IMR-90 (cell line): ENCODE data around the gene TGFA. TPM values are rescaled to one million over a fixed set of nuclear protein-coding genes. Genes with fewer than 3 reads are reported as not detected.

ENCODE experiments used
- ATAC-seq: fragments of 200-7000 bp; cut with Tn5 transposase; 2 replicates; pipeline ENCODE4 v1.9.1; 2020; ENCODE audit warnings: low read depth, mild to moderate bottlenecking, moderate library complexity
- BruUV-seq: library from RNA; stranded (reverse); fragments of 400-500 nt; replicated peaks from 2 replicates; lab custom pipeline; 2021; lab: Mats Ljungman, UMichigan
- CTCF ChIA-PET: fragments of 300-600 bp; formaldehyde crosslinking; extraction: SDS; loops from one replicate; lab custom pipeline; 2021; ENCODE audit warnings: antibody characterized with exemption; lab: Yijun Ruan, JAX
- POLR2A ChIA-PET: fragments of 300-600 bp; sonication (Branson Sonifier 250); formaldehyde crosslinking; loops from one replicate; lab custom pipeline; 2022; ENCODE audit warnings: antibody characterized with exemption; ENCODE audit not compliant: unreplicated experiment; lab: Charles Lee
- DNase-seq: peaks from one replicate; pipeline ENCODE4 v3.0.0; 2013
- H2AFZ ChIP-seq: replicated peaks from 2 replicates; pipeline ENCODE3; 2013; ENCODE audit warnings: low read length, mild to moderate bottlenecking; ENCODE audit not compliant: poor library complexity
- H2AK5ac ChIP-seq: 2 replicates; pipeline ENCODE4 v1.6.1; 2013; ENCODE audit warnings: low read depth, low read length, inconsistent platforms
- H2AK9ac ChIP-seq: replicated peaks from 2 replicates; pipeline ENCODE3; 2013; ENCODE audit warnings: mild to moderate bottlenecking, low read depth, low read length, moderate library complexity; ENCODE audit not compliant: poor library complexity
- H2BK120ac ChIP-seq: 2 replicates; pipeline ENCODE4 v1.6.1; 2013; ENCODE audit warnings: low read depth, low read length, inconsistent platforms
- H2BK15ac ChIP-seq: 3 replicates; pipeline ENCODE4 v1.6.1; 2013; ENCODE audit warnings: low read depth, low read length, inconsistent platforms
- H2BK20ac ChIP-seq: 2 replicates; pipeline ENCODE4 v1.6.1; 2013; ENCODE audit warnings: low read depth, mild to moderate bottlenecking, inconsistent platforms, low read length, moderate library complexity
- H2BK5ac ChIP-seq: 2 replicates; pipeline ENCODE4 v1.6.1; 2013; ENCODE audit warnings: mild to moderate bottlenecking, low read depth, low read length, inconsistent platforms; ENCODE audit not compliant: poor library complexity, severe bottlenecking
- H3K14ac ChIP-seq: replicated peaks from 2 replicates; pipeline ENCODE4 v1.6.1; 2013; ENCODE audit warnings: low read depth, low read length, inconsistent platforms
- H3K18ac ChIP-seq: 2 replicates; pipeline ENCODE4 v1.6.1; 2013; ENCODE audit warnings: low read depth, low read length, control low read depth
- H3K23ac ChIP-seq: 2 replicates; pipeline ENCODE4 v1.6.1; 2013; ENCODE audit warnings: low read depth, low read length, inconsistent platforms
- H3K27ac ChIP-seq: 2 replicates; pipeline ENCODE4 v1.5.1; 2013; ENCODE audit warnings: mild to moderate bottlenecking, control low read depth, low read length; ENCODE audit not compliant: insufficient read depth
- H3K27me3 ChIP-seq: 2 replicates; pipeline ENCODE4 v1.6.1; 2013; ENCODE audit warnings: low read length; ENCODE audit not compliant: control insufficient read depth, insufficient read depth
- H3K36me3 ChIP-seq: 2 replicates; pipeline ENCODE4 v1.6.1; 2013; ENCODE audit warnings: low read length, mixed read lengths; ENCODE audit not compliant: control insufficient read depth, insufficient read depth
- H3K4ac ChIP-seq: 2 replicates; pipeline ENCODE4 v1.6.1; 2013; ENCODE audit warnings: low read depth, low read length, inconsistent platforms
- H3K4me1 ChIP-seq: 2 replicates; pipeline ENCODE4 v1.6.1; 2013; ENCODE audit warnings: low read length, mixed read lengths; ENCODE audit not compliant: control insufficient read depth, insufficient read depth
- H3K4me2 ChIP-seq: 2 replicates; pipeline ENCODE4 v1.6.1; 2013; ENCODE audit warnings: low read depth, mild to moderate bottlenecking, control low read depth, low read length, moderate library complexity
- H3K4me3 ChIP-seq: 2 replicates; pipeline ENCODE4 v1.5.1; 2013; ENCODE audit warnings: low read depth, mild to moderate bottlenecking, control low read depth, low read length, moderate library complexity; ENCODE audit not compliant: insufficient read depth
- H3K56ac ChIP-seq: 2 replicates; pipeline ENCODE4 v1.6.1; 2013; ENCODE audit warnings: low read length, inconsistent platforms; ENCODE audit not compliant: insufficient read depth; ENCODE audit errors: extremely low read depth
- H3K79me1 ChIP-seq, 2 experiments: 2 replicates each; pipeline ENCODE4 v1.6.1; 2013; ENCODE audit warnings: low read length in 2 of 2, inconsistent platforms in 1 of 2, low read depth in 1 of 2
- H3K9ac ChIP-seq: 2 replicates; pipeline ENCODE4 v1.6.1; 2013; ENCODE audit warnings: low read depth, low read length, control low read depth
- H3K9me1 ChIP-seq: 2 replicates; pipeline ENCODE4 v1.6.1; 2013; ENCODE audit warnings: low read length, inconsistent platforms; ENCODE audit not compliant: insufficient read depth
- H3K9me3 ChIP-seq: 2 replicates; pipeline ENCODE4 v1.6.1; 2013; ENCODE audit warnings: low read length; ENCODE audit not compliant: control insufficient read depth, insufficient read depth
- H4K20me1 ChIP-seq: 2 replicates; pipeline ENCODE4 v1.6.1; 2013; ENCODE audit warnings: low read length, inconsistent platforms; ENCODE audit not compliant: insufficient read depth
- H4K5ac ChIP-seq: 2 replicates; pipeline ENCODE4 v1.6.1; 2013; ENCODE audit warnings: mild to moderate bottlenecking, low read depth, low read length, control low read depth
- H4K8ac ChIP-seq, 2 experiments: 2 replicates each; pipeline ENCODE4 v1.6.1; 2013; ENCODE audit warnings: low read depth in 2 of 2, low read length in 2 of 2, control low read depth in 1 of 2, inconsistent platforms in 1 of 2
- H4K91ac ChIP-seq: 2 replicates; pipeline ENCODE4 v1.6.1; 2013; ENCODE audit warnings: low read depth, low read length, inconsistent platforms; ENCODE audit not compliant: insufficient read depth
- BHLHE40 ChIP-seq: fragments of 150-350 bp; IDR thresholded peaks from 2 replicates; pipeline ENCODE4 v1.6.1; 2016; ENCODE audit warnings: mild to moderate bottlenecking, low read depth, low read length
- CEBPB ChIP-seq: IDR thresholded peaks from 2 replicates; pipeline ENCODE4 v1.6.1; 2012; ENCODE audit warnings: low read depth, low read length, improper control_type of control experiment
- CHD1 ChIP-seq: IDR thresholded peaks from 2 replicates; pipeline ENCODE4 v1.6.1; 2012; ENCODE audit warnings: low read depth, low read length, improper control_type of control experiment
- ELK1 ChIP-seq: fragments of 150-350 bp; IDR thresholded peaks from 2 replicates; pipeline ENCODE4 v1.6.1; 2016; ENCODE audit warnings: low read depth, mild to moderate bottlenecking, low read length, moderate library complexity, borderline replicate concordance
- FOS ChIP-seq: fragments of 150-350 bp; IDR thresholded peaks from 2 replicates; pipeline ENCODE4 v1.6.1; 2016; ENCODE audit warnings: low read depth, low read length
- MAFK ChIP-seq: IDR thresholded peaks from 2 replicates; pipeline ENCODE4 v1.6.1; 2012; ENCODE audit warnings: low read depth, low read length, improper control_type of control experiment
- MAZ ChIP-seq: IDR thresholded peaks from 2 replicates; pipeline ENCODE4 v1.6.1; 2012; ENCODE audit warnings: low read depth, mild to moderate bottlenecking, low read length, improper control_type of control experiment, moderate library complexity, borderline replicate concordance
- MXI1 ChIP-seq: IDR thresholded peaks from 2 replicates; pipeline ENCODE4 v1.6.1; 2012; ENCODE audit warnings: low read depth, mild to moderate bottlenecking, low read length, moderate library complexity, borderline replicate concordance
- NFE2L2 ChIP-seq: fragments of 150-350 bp; IDR thresholded peaks from 2 replicates; pipeline ENCODE4 v1.6.1; 2016; ENCODE audit warnings: low read depth, mild to moderate bottlenecking, low read length
- POLR2A ChIP-seq: IDR thresholded peaks from 2 replicates; pipeline ENCODE4 v1.6.1; 2012; ENCODE audit warnings: mild to moderate bottlenecking, low read depth, low read length
- RAD21 ChIP-seq: IDR thresholded peaks from 2 replicates; pipeline ENCODE4 v1.6.1; 2012; ENCODE audit warnings: low read length, improper control_type of control experiment
- RCOR1 ChIP-seq: IDR thresholded peaks from 2 replicates; pipeline ENCODE4 v1.6.1; 2012; ENCODE audit warnings: mild to moderate bottlenecking, low read length, improper control_type of control experiment; ENCODE audit not compliant: insufficient replicate concordance
- RFX5 ChIP-seq: IDR thresholded peaks from 2 replicates; pipeline ENCODE4 v1.8.0; 2012; ENCODE audit warnings: low read depth, mild to moderate bottlenecking, low read length, moderate library complexity
- SMC3 ChIP-seq: fragments of 150-350 bp; IDR thresholded peaks from 2 replicates; pipeline ENCODE4 v1.6.1; 2016; ENCODE audit warnings: low read depth, mild to moderate bottlenecking, antibody characterized with exemption, low read length, moderate library complexity
- WGBS, 2 experiments: methylation state at CpG; one replicate each; pipeline versions ENCODE4 v1.1.5 to v1.1.7; 2013; ENCODE audit warnings: missing lambda C conversion rate in 2 of 2; ENCODE audit not compliant: insufficient read length in 1 of 2; ENCODE audit errors: extremely low coverage in 2 of 2; 5-methylcytosine and 5-hydroxymethylcytosine counted together
- dilution Hi-C: fragments of 300-500 bp; cut with HindIII; formaldehyde crosslinking; loops from one replicate; pipeline ENCODE4 v1.14.3; 2018; ENCODE audit warnings: low sequenced_read_pairs; ENCODE audit not compliant: unreplicated experiment
- in situ Hi-C: fragments of 300-500 bp; cut with MboI; formaldehyde crosslinking; loops from 3 replicates; pipeline ENCODE4 v1.14.3; 2019; ENCODE audit warnings: low sequenced_read_pairs, inconsistent platforms, mixed read lengths
- intact Hi-C: fragments of 100-400 bp; cut with micrococcal nuclease; formaldehyde crosslinking; loops from 2 replicates; pipeline ENCODE4 v1.10.0; 2022
- polyA plus RNA-seq, 3 experiments: library from polyadenylated mRNA; depleted of rRNA; stranded (reverse); fragments of >200 nt; gene quantifications; 2 replicates each; pipeline ENCODE4 v1.2.3, GENCODE V29; 2012; ENCODE audit warnings: low replicate concordance in 1 of 3
- total RNA-seq: library from RNA; depleted of rRNA; stranded (reverse); fragments of >200 nt; gene quantifications from 2 replicates; pipeline ENCODE4 v1.2.3, GENCODE V29; 2012
- TF ChIP-seq, protein P1 (sequence below): fragments of 150-350 bp; IDR thresholded peaks from 2 replicates; pipeline ENCODE4 v1.6.1; 2017; ENCODE audit warnings: mild to moderate bottlenecking, antibody characterized with exemption, low read length, low read depth
- TF ChIP-seq, protein P2 (sequence below): conservative IDR thresholded peaks from 2 replicates; pipeline ENCODE4 v1.5.1; 2012; ENCODE audit warnings: mild to moderate bottlenecking, low read depth, low read length, improper control_type of control experiment

The TGFA gene
- total and polyA plus RNA-seq, 2 of the 4 experiments (the other 2 are of a cell fraction) = not detected

DNA sequence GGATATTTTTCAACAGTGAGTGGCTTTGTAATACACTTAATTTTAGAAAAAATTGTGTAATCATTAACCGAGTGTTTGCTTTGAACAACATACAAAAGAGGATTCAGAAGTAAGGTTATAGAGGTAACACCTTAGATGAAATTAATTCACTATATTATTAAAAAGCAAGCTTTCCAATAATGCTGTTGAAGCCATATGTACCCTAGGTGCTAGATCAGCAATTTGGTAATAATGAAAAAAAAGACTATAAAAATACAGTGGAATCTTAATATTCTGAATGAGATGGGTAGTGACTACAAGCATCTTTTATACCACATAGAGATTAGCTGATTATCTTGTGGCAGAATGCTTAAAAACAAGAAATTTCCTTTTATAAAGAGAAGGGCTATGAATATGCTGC lies 136.6 kb downstream of the TGFA start:
- no peak for DNase-seq
- ChIA-PET POLR2A (no interaction called here), CTCF (no interaction called here)
- Histone ChIP-seq H3K27ac (no peak overlapping the region), H3K36me3 (no peaks in the 10 kb centered on the region), H3K9ac (no peak overlapping the region), H2BK20ac (no peak overlapping the region), H3K4me2 (no peak overlapping the region), H4K91ac (no peak overlapping the region), H3K56ac (no peak overlapping the region), H4K8ac (no peak overlapping the region), H3K27me3 (peaks cover 7% of the 10 kb centered on the region), H4K20me1 (no peaks in the 10 kb centered on the region), H3K14ac (no peak overlapping the region), H2AK5ac (no peak overlapping the region), H3K18ac (no peak overlapping the region), H3K4me3 (no peak overlapping the region), H4K5ac (no peak overlapping the region), H2BK15ac (no peak overlapping the region), H2BK5ac (no peak overlapping the region), H2BK120ac (no peak overlapping the region), H3K4ac (no peak overlapping the region), H2AFZ (no peak overlapping the region), H2AK9ac (no peak overlapping the region), H3K9me1 (no peaks in the 10 kb centered on the region), H3K23ac (no peak overlapping the region), H3K79me1 (no peaks in the 10 kb centered on the region), H3K4me1 (no peaks in the 10 kb centered on the region), H3K9me3 (no peaks in the 10 kb centered on the region)
- ATAC-seq = no peak
- intact Hi-C loops = no loop called here
- in situ Hi-C loops = no loop called here
- BruUV-seq = no TSS peak
- no CpG with 5 or more reads among the region's 1 CpG for WGBS, 2 experiments
- dilution Hi-C loops = no loop called here
- TF ChIP-seq FOS (no peak), CEBPB (no peak), CHD1 (no peak), NFE2L2 (no peak), ELK1 (no peak), POLR2A (no peak), MAZ (no peak), RAD21 (no peak), RCOR1 (no peak), SMC3 (no peak), MXI1 (no peak), RFX5 (no peak), BHLHE40 (no peak), MAFK (no peak)
- TF ChIP-seq, protein P1, sequence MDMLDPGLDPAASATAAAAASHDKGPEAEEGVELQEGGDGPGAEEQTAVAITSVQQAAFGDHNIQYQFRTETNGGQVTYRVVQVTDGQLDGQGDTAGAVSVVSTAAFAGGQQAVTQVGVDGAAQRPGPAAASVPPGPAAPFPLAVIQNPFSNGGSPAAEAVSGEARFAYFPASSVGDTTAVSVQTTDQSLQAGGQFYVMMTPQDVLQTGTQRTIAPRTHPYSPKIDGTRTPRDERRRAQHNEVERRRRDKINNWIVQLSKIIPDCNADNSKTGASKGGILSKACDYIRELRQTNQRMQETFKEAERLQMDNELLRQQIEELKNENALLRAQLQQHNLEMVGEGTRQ = no peak
- TF ChIP-seq, protein P2, sequence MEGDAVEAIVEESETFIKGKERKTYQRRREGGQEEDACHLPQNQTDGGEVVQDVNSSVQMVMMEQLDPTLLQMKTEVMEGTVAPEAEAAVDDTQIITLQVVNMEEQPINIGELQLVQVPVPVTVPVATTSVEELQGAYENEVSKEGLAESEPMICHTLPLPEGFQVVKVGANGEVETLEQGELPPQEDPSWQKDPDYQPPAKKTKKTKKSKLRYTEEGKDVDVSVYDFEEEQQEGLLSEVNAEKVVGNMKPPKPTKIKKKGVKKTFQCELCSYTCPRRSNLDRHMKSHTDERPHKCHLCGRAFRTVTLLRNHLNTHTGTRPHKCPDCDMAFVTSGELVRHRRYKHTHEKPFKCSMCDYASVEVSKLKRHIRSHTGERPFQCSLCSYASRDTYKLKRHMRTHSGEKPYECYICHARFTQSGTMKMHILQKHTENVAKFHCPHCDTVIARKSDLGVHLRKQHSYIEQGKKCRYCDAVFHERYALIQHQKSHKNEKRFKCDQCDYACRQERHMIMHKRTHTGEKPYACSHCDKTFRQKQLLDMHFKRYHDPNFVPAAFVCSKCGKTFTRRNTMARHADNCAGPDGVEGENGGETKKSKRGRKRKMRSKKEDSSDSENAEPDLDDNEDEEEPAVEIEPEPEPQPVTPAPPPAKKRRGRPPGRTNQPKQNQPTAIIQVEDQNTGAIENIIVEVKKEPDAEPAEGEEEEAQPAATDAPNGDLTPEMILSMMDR = no peak
